HUDEP-2 (cell line): ENCODE measurements around the gene KCND3.
"Not testable (repeated sequence)": the region's sequence is repeated elsewhere in the genome, so short reads cannot be mapped to it uniquely, and the experiment has no call there.

Experiments used
- DNase-seq, 76 experiments: peaks; one replicate each; lab custom pipeline; 2025; ENCODE audit not compliant: unreplicated experiment in 76 of 76; lab: John Stamatoyannopoulos, UW

Gene KCND3

GRCh38 chr1:111749628-111750027, 239.8 kb downstream of the KCND3 start:
- DNase-seq = no peak

GRCh38 chr1:111747947-111748346, 241.5 kb downstream of the KCND3 start:
- no peak for DNase-seq

- DNase-seq = peak in 67 of 76 experiments; percentile 13 to 82 (median 52)
These were observed 242.2 kb downstream of the KCND3 start for GRCh38 chr1:111747282-111747734.

GRCh38 chr1:111746614-111746999, 242.9 kb downstream of the KCND3 start:
- DNase-seq = peak in 1 of 76 experiments; percentile 16

GRCh38 chr1:111745675-111746613, 243.5 kb downstream of the KCND3 start:
- DNase-seq = peak in 3 of 76 experiments; percentile 12 to 21 (median 20)

- peak in 14 of 76 experiments; percentile 7 to 34 (median 24) for DNase-seq
These were observed 245.8 kb downstream of the KCND3 start for GRCh38 chr1:111743679-111744101.

GRCh38 chr1:111742938-111743549, 246.4 kb downstream of the KCND3 start:
- no peak for DNase-seq

- not testable (repeated sequence) for DNase-seq
These were observed 247.2 kb downstream of the KCND3 start for GRCh38 chr1:111742292-111742691.

GRCh38 chr1:111739925-111740765, 249.3 kb downstream of the KCND3 start:
- DNase-seq = peak in 4 of 76 experiments; percentile 13 to 31 (median 15)

GRCh38 chr1:111739194-111739924, 250.1 kb downstream of the KCND3 start, which contains the start of gene INKA2:
INKA2 (minus strand) TSS chr1:111739395; CDS start chr1:111739242, 153 bp downstream.
- peak in 75 of 76 experiments; percentile 15 to 87 (median 73) for DNase-seq

- DNase-seq = peak in 58 of 76 experiments; percentile 12 to 79 (median 48)
These were observed 250.9 kb downstream of the KCND3 start for GRCh38 chr1:111738436-111739193.

GRCh38 chr1:111738133-111738435, 251.4 kb downstream of the KCND3 start:
- DNase-seq = no peak

GRCh38 chr1:111737216-111738132, 252.0 kb downstream of the KCND3 start:
- DNase-seq = no peak

- DNase-seq = peak in 1 of 76 experiments; percentile 24
These were observed 252.8 kb downstream of the KCND3 start for GRCh38 chr1:111736548-111737215.

GRCh38 chr1:111735858-111736544, 253.5 kb downstream of the KCND3 start:
- no peak for DNase-seq

- DNase-seq = no peak
These were observed 254.1 kb downstream of the KCND3 start for GRCh38 chr1:111735321-111735720.

GRCh38 chr1:111734856-111735255, 254.6 kb downstream of the KCND3 start:
- DNase-seq = no peak
